HG03159 (cell line): Measurements from ENCODE around the gene WDR5.
"Not testable (repeated sequence)": the region's sequence is repeated elsewhere in the genome, so short reads cannot be mapped to it uniquely, and the experiment has no call there.

Experiments used
- ATAC-seq: cut with Tn5 transposase; IDR thresholded peaks from one replicate; pipeline ENCODE4 v1.9.1; 2021; ENCODE audit warnings: mild to moderate bottlenecking, moderate library complexity; ENCODE audit not compliant: unreplicated experiment

The WDR5 gene

GRCh38 chr9:134135343-134136117, at the start of gene WDR5:
TSS of gene WDR5 (plus strand) at chr9:134136082. CDS start at chr9:134139878, 3,796 bp downstream.
- ATAC-seq, result peak; percentile 62

GRCh38 chr9:134088063-134088725, 47.7 kb upstream of the WDR5 start:
- ATAC-seq, result no peak

- no peak for ATAC-seq
Observed at GRCh38 chr9:134089972-134090371, 45.9 kb upstream of the WDR5 start.

- ATAC-seq, result no peak
Observed at GRCh38 chr9:134099123-134099761, 36.6 kb upstream of the WDR5 start.

- no peak for ATAC-seq
Observed at GRCh38 chr9:134100040-134100439, 35.8 kb upstream of the WDR5 start.

- ATAC-seq, result not testable (repeated sequence)
Observed at GRCh38 chr9:134101133-134101532, 34.7 kb upstream of the WDR5 start.

GRCh38 chr9:134101623-134102149, 34.2 kb upstream of the WDR5 start:
- ATAC-seq, result no peak

GRCh38 chr9:134103391-134103998, 32.4 kb upstream of the WDR5 start:
- no peak for ATAC-seq

GRCh38 chr9:134111064-134111463, 24.8 kb upstream of the WDR5 start:
- ATAC-seq, result no peak

- ATAC-seq, result no peak
Observed at GRCh38 chr9:134112561-134112960, 23.3 kb upstream of the WDR5 start.

- ATAC-seq, result not testable (repeated sequence)
Observed at GRCh38 chr9:134118972-134119371, 16.9 kb upstream of the WDR5 start.

GRCh38 chr9:134123764-134124128, 12.1 kb upstream of the WDR5 start:
- no peak for ATAC-seq

- no peak for ATAC-seq
Observed at GRCh38 chr9:134125413-134126095, 10.3 kb upstream of the WDR5 start.

GRCh38 chr9:134126373-134126772, 9.5 kb upstream of the WDR5 start:
- ATAC-seq, result no peak

- ATAC-seq, result no peak
Observed at GRCh38 chr9:134127065-134127580, 8.8 kb upstream of the WDR5 start.

GRCh38 chr9:134127616-134128015, 8.3 kb upstream of the WDR5 start:
- ATAC-seq, result no peak

- ATAC-seq, result no peak
Observed at GRCh38 chr9:134128727-134129679, 6.9 kb upstream of the WDR5 start.

GRCh38 chr9:134130503-134131375, 5.1 kb upstream of the WDR5 start:
- ATAC-seq, result no peak
